Activated CD8-positive, alpha-beta memory T cell treated with anti-CD3 and anti-CD28 coated beads for 1 hour (primary cell): ENCODE data around the gene RLN3.
"Not testable (repeated sequence)": the region's sequence is repeated elsewhere in the genome, so short reads cannot be mapped to it uniquely, and the experiment has no call there.

Experiments
- DNase-seq, 2 donors: peaks; one replicate each; pipeline ENCODE4 v3.0.0-alpha.2; 2020; ENCODE audit warnings: low read depth in 1 of 2; ENCODE audit errors: extremely low read depth in 1 of 2

RLN3 gene

DNA sequence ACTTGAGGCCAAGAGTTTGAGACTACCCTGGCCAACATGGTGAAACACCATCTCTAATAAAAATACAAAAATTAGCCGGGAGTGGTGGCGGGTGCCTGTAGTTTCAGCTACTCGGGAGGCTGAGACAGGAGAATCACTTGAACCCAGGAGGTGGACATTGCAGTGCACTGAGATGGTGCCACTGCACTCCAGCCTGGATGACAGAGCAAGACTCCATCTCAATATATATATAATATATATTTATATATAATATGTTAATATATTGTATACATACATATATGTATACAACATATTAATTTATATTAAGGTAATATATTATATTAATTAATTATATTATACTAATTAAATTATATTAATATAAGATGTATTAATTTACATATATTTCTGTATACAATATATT is 8.2 kb upstream of the RLN3 start:
- DNase-seq, result not testable (repeated sequence)

DNA sequence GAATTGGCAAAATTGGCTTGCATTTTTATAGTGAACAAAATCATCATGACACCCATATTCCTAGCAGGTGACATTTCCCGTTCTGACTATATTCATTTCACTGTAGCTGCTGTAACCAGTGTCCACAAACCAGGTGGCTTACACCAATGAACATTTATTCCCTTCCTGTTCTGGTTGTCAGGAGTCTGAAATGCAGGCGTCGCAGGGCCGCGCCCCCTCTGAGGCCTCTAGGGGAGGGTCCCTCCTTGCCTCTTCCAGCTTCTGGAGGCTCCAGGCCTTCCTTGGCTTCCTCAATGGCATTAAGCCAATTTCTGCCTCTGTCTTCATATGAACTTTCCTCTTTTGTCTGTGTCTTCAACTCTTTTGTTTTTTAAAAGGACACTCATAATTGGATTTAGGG is 6.5 kb upstream of the RLN3 start:
- DNase-seq, result no peak

- no peak for DNase-seq
Observed at GRCh38 chr19:14022469-14022868, 5.5 kb upstream of the RLN3 start.

DNA sequence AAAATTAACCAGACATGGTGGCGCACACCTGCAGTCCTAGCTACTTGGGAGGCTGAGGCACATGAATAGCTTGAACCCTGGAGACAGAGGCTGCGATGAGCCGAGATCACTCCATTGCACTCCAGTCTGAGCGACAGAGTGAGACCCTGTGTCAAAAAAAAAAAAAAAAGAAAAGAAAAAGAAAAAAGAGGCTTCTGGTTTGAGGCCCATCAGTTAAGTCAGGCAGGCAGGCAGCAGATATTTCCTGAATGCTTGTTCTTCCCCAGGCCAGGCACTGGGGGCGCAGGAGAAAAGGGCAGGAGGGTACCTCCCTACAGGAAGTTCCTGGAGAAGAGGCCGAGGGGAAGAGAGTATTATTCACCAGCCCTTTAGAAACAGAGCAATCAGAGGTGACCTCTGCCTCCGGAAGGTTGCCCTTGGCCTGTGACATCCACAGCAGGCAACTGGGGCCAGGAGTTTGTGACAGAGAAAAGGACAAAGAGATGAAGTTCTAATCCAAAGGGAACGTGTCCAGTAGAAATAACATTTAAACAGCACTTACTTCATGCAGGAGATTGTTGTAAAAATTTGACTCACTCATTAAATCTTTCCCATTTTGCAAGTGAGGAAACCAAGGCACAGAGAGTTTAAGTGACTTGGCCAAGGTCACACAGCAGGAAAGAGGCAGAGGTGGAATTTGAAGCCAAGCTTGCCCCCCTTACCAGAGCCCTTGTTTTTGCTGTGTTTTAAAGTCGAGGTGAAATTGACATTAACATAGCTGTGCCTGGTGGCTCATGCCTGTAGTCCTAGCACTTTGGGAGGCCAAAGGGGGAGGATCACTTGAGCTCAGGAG is 4.3 kb upstream of the RLN3 start:
- no peak for DNase-seq

- DNase-seq, result not testable (repeated sequence)
Observed at GRCh38 chr19:14026652-14027192, 1.2 kb upstream of the RLN3 start.

DNA sequence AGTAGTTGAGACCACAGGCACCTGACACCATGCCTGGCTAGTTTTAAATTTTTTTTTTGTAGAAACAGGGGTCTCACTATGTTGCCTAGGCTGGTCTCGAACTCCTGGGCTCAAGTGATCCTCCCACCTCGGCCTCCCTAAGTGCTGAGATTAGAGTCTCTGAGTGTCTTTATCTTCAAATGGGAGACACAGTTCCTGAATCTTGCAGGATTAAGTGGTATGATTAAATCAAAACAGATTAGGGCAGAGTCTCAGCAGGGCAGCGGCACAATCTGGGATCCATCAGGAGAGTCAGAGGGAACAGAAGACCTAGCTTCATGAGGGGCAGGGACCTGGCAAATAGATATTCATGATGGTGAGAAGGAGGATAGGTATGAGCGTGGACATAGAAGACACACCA is 953 bp downstream of the RLN3 start:
- DNase-seq, result no peak

DNA sequence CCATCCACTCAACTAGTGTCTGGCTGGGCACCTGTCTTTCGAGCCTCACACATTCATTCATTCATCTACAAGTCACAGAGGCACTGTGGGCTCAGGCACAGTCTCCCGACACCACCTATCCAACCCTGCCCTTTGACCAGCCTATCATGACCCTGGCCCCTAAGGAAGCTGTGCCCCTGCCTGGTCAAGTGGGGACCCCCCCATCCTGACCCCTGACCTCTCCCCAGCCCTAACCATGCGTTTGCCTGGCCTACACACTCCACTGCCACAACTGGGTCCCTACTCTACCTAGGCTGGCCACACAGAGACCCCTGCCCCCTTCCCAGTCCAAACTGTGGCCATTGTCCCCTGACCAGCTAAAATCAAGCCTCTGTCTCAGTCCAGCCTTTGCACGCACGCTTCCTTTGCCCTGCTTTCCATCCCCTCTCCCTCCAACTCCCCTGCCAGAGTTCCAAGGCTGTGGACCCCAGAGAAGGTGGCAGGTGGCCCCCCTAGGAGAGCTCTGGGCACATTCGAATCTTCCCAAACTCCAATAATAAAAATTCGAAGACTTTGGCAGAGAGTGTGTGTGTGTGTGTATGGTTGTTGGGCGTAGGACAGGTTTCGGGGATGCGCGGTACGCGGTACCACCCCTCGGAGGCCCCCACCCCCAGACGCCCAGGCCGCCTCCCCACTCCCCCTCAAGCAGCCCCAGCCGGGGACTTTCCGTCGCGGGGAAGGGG is 3.2 kb downstream of the RLN3 start:
- DNase-seq, result peak in 1 of 2 donors; percentile 46

DNA sequence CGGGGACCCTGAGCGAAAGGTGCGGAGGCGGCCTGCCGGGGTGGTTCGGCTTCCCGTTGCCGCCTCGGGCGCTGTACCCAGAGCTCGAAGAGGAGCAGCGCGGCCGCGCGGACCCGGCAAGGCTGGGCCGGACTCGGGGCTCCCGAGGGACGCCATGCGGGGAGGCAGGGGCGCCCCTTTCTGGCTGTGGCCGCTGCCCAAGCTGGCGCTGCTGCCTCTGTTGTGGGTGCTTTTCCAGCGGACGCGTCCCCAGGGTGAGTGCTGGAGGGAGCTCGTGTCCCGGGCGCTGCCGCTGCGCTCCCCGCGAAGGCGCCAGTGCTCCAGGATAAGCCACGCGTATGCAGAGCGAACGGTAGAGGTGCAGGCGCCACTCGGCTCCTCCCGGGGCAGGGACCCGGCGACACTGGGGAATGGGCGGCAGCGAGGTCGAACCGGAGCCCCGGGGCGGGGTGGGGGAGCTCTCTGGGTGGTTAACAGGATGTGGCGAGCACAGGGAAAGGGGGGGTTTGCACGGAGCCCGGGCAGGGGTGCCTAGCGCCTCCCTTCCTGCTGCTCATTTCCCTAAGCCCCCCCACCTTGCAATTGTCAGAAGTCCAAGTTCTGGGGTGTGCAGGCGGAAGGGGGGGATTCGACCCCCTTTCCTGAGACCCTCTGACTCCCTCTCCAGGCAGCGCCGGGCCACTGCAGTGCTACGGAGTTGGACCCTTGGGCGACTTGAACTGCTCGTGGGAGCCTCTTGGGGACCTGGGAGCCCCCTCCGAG is 4.0 kb downstream of the RLN3 start, which contains the start of gene IL27RA:
Gene IL27RA (plus strand): TSS at position 44 of the 762 bp plus-strand sequence. CDS start 111 bp downstream, at position 155.
- DNase-seq, result peak; percentile 51 to 68

DNA sequence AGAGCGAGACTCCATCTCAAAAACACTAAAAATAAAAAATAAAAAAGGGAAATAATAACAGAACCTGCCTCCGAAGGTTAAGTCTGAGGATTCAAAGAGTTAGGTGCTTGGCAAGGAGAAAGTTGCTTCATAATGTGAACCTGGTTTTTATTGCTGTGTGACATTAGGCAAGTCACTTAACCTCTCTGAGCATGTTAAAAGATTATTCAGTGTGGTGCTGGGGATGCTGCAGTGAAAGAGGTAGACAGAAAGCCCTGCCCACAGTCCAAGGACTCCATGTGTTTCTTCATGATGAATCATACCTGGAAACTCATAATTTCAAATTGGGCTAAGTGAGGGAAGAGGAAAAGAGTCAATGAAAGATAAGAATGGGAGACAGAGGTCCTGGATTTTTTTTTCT is 6.0 kb downstream of the RLN3 start:
- DNase-seq, result no peak

GRCh38 chr19:14035159-14035558 is 7.2 kb downstream of the RLN3 start:
- DNase-seq, result not testable (repeated sequence)

GRCh38 chr19:14035706-14036105 is 7.8 kb downstream of the RLN3 start:
- no peak for DNase-seq

DNA sequence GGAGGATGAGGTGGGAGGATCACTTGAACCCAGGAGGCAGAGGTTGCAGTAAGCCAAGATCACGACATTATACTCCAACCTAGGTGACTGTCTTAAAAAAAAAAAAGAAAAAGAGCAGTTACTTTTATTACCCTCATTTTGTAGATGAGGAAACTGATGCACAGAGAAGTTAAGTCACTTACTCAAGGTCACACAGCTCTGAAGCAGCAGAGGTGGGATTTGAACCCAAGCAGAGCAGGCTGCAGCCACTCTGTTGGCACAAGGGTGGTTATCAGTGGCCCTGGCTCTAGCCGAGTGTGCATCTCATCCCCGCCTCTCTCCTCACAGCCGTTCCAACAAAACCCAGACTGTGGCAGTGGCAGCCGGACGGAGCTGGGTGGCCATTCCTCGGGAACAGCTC is 11.2 kb downstream of the RLN3 start:
- DNase-seq, result no peak

DNA sequence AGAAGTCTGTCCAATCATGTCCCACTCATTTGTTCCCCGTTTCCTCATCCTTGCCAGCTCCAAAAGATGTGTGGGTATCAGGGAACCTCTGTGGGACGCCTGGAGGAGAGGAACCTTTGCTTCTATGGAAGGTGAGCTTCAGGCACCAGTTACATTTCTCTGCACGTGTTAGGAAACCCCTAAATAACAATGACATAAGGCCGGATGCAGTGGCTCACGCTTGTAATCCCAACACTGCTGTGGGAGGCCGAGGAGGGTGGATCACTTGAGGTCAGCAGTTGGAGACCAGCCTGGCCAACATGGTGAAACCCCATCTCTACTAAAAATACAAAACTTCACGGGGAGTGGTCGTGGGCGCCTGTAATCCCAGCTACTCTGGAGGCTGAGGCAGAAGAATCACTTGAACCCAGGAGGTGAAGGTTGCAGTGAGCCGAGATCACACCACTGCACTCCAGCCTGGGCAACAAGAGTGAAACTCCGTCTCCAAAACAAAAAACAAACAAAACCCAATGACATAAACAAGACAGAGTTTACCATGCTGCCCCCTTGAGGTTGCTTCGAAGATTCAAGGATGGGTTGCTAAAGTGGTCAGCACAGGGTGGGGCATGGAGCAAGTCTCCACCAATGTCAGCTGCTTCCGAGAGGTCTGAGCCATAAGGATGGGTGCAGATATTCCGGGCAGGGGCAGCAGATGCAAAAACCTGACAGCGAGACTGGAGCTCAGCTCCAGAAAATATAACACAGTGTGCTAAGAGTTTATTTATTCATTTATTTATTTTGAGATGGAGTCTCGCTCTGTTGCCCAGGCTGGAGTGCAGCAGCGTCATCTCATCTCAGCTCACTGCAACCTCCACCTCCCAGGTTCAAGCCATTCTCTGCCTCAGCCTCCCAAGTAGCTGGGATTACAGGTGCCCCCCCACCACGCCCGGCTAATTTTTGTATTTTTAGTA is 15.0 kb downstream of the RLN3 start:
- DNase-seq, result not testable (repeated sequence)

DNA sequence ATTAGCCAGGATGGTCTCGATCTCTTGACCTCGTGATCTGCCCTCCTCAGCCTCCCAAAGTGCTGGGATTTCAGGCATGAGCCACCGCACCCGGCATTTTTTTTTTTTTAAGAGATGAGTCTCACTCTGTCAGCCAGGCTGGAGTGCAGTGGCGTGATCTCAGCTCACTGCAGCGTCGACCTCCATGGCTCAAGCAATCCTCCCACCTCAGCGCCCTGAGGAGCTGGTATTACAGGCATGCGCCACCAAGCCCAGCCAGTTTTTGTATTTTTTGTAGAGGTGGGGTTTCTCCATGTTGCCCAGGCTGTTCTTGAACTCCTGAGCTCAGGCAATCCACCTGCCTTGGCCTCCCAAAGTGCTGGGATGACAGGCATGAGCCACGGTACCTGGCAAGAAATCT is 19.9 kb downstream of the RLN3 start:
- not testable (repeated sequence) for DNase-seq

DNA sequence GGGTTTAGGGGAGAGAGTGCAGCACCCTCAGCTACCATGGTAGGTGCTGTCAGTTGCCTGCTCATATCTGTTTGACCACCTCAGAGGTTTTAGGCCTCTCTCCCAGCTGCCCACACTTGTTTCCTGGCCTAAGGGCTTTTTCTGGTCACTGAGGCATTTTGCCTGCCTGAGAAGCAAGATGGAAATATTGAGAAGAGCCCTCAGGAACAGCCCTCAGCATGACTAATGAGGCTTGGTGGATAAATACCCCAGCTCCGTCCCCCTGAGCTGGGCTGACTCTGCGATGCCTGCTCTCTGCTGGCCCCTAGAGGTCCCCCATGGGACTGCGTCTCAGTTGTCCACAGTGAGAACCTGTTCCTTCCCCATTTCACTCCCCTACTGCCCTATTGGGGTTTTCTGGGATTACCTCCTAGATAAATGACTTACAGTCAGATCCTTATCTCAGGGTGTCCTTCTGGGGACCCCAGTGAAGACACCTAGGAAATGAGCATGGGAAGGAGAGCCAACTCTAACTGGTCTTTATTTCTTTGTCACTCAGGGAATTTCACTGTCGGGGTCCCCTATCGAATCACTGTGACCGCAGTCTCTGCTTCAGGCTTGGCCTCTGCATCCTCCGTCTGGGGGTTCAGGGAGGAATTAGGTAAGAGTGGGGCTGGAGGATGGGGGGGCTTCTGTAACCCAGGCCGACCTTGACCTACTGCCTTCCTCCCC is 20.6 kb downstream of the RLN3 start:
- peak in 1 of 2 donors; percentile 65 for DNase-seq

- no peak for DNase-seq
Observed at GRCh38 chr19:14050512-14050911, 22.6 kb downstream of the RLN3 start.

GRCh38 chr19:14050961-14051360 is 23.0 kb downstream of the RLN3 start:
- not testable (repeated sequence) for DNase-seq

- DNase-seq, result no peak
Observed at GRCh38 chr19:14051980-14052379, 24.0 kb downstream of the RLN3 start.

- DNase-seq, result no peak
Observed at GRCh38 chr19:14052470-14052869, 24.5 kb downstream of the RLN3 start.
